ENCODE results near the gene SINHCAF. TPM values are rescaled to one million over a fixed set of nuclear protein-coding genes. Genes with fewer than 3 reads are reported as not detected.
A peak's percentile ranks its signal among the peaks of the same experiment; 100 is the strongest.

Gene SINHCAF
- total RNA-seq, 1 donor from 2014 or later, result 45.7 TPM

GRCh38 chr12:31265722-31266121 is 60.2 kb downstream of the SINHCAF start:
- Histone ChIP-seq H3K4me3 (no peak overlapping the region), H3K9me3 (no peaks in the 10 kb centered on the region), H3K36me3 (no peaks in the 10 kb centered on the region), H3K4me1 (no peaks in the 10 kb centered on the region), H3K27me3 (no peaks in the 10 kb centered on the region), H3K27ac (no peak overlapping the region)
- intact Hi-C loops (cut with DNase I), result no loop called here
- DNase-seq, result no peak
- peak; percentile 15 for ATAC-seq
- TF ChIP-seq, protein P1, sequence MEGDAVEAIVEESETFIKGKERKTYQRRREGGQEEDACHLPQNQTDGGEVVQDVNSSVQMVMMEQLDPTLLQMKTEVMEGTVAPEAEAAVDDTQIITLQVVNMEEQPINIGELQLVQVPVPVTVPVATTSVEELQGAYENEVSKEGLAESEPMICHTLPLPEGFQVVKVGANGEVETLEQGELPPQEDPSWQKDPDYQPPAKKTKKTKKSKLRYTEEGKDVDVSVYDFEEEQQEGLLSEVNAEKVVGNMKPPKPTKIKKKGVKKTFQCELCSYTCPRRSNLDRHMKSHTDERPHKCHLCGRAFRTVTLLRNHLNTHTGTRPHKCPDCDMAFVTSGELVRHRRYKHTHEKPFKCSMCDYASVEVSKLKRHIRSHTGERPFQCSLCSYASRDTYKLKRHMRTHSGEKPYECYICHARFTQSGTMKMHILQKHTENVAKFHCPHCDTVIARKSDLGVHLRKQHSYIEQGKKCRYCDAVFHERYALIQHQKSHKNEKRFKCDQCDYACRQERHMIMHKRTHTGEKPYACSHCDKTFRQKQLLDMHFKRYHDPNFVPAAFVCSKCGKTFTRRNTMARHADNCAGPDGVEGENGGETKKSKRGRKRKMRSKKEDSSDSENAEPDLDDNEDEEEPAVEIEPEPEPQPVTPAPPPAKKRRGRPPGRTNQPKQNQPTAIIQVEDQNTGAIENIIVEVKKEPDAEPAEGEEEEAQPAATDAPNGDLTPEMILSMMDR (IDR thresholded peaks at IDR 0.05), result no peak

- ATAC-seq, result no peak
Observed at GRCh38 chr12:31263661-31264060, 62.3 kb downstream of the SINHCAF start.

DNA sequence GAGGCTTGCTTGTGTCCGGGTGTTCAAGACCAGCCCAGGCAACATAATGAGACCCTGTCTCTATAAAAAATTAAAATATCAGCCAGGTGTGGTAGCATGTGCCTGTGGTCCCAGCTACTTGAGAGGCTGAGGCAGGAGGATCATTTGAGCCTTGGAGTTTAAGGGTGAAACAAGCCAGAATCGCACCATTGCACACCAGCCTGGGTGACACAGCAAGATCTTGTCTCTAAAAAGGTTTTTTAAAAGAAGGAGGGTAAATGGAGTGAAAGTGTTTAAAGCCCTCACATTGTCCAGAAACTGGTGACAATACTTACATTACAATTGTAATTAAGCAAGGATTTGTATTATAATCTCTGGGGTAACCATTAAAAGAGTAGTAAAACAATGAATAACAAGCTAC is 64.2 kb downstream of the SINHCAF start:
- no peaks in the 10 kb centered on the region for H3K9me3 ChIP-seq
- no peaks in the 10 kb centered on the region for H3K4me1 ChIP-seq
- DNase-seq (no peak), ATAC-seq (no peak)
- no peaks in the 10 kb centered on the region for H3K27me3 ChIP-seq
- TF ChIP-seq, protein P1 (IDR thresholded peaks at IDR 0.05), result no peak
- H3K4me3 ChIP-seq, result no peak overlapping the region
- H3K36me3 ChIP-seq, result no peaks in the 10 kb centered on the region
- intact Hi-C loops (cut with DNase I), result no loop called here
- H3K27ac ChIP-seq, result no peak overlapping the region

More at GRCh38 chr12:31263661-31264060, 62.3 kb downstream of the SINHCAF start:
- intact Hi-C loops (cut with DNase I), result no loop called here
- TF ChIP-seq, protein P1 (IDR thresholded peaks at IDR 0.05), result no peak
- Histone ChIP-seq H3K4me1 (no peaks in the 10 kb centered on the region), H3K9me3 (no peaks in the 10 kb centered on the region), H3K36me3 (no peaks in the 10 kb centered on the region), H3K4me3 (no peak overlapping the region), H3K27me3 (no peaks in the 10 kb centered on the region), H3K27ac (no peak overlapping the region)
- no peak for DNase-seq

- no peak for ATAC-seq
- H3K27me3 ChIP-seq, result no peaks in the 10 kb centered on the region
- no peaks in the 10 kb centered on the region for H3K9me3 ChIP-seq
- TF ChIP-seq, protein P1 (IDR thresholded peaks at IDR 0.05), result no peak
- intact Hi-C loops (cut with DNase I), result no loop called here
- H3K4me3 ChIP-seq, result no peak overlapping the region
- no peaks in the 10 kb centered on the region for H3K36me3 ChIP-seq
- H3K27ac ChIP-seq, result no peak overlapping the region
- H3K4me1 ChIP-seq, result no peaks in the 10 kb centered on the region
- no peak for DNase-seq
Observed at GRCh38 chr12:31260840-31261239, 65.1 kb downstream of the SINHCAF start.

GRCh38 chr12:31259136-31259886 is 66.6 kb downstream of the SINHCAF start:
- Histone ChIP-seq H3K4me3 (no peak overlapping the region), H3K9me3 (no peaks in the 10 kb centered on the region), H3K27me3 (no peaks in the 10 kb centered on the region), H3K27ac (no peak overlapping the region), H3K4me1 (no peaks in the 10 kb centered on the region), H3K36me3 (no peaks in the 10 kb centered on the region)
- intact Hi-C loops (cut with DNase I), result no loop called here
- DNase-seq (no peak), ATAC-seq (no peak)
- TF ChIP-seq, protein P1 (IDR thresholded peaks at IDR 0.05), result no peak
